GM10248 (cell line): ENCODE measurements around the gene MED29.

Experiments
- CTCF ChIA-PET: fragments of 300-600 bp; sonication (Branson Sonifier 250); formaldehyde crosslinking; extraction: SDS; loops from one replicate; lab custom pipeline; 2021; ENCODE audit warnings: antibody characterized with exemption; lab: Yijun Ruan, JAX
- POLR2A ChIA-PET: fragments of 350-650 bp; sonication (Branson Sonifier 250); formaldehyde crosslinking; extraction: SDS; loops from one replicate; lab custom pipeline; 2020; ENCODE audit warnings: antibody characterized with exemption; lab: Yijun Ruan, JAX
- DNase-seq: peaks from one replicate; pipeline ENCODE4 v3.0.0; 2012; ENCODE audit errors: extremely low spot score
- TF ChIP-seq, protein P1 (sequence below): IDR thresholded peaks from 2 replicates; pipeline ENCODE4 v1.5.1; 2012; ENCODE audit warnings: mild to moderate bottlenecking, low read depth; ENCODE audit errors: extremely low read depth, missing control alignments, control extremely low read depth

MED29 gene

DNA sequence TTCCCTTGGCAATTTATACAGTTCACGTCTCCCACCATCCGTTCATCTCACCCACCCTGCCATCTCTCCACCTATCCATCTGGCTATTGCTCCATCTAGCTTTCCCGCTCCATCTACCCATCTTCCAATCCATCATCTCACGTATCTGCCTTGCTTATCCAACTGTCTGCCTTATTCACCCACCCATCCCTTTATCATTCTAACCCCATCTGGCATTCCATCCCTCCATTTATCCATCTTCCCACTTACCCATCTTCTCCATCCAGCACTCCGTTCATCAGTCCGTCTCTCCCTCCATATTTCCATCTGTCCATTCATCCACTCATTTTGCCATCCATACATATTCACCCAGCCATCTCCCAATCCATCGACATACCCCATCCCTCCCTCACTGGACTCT is 34.6 kb downstream of the MED29 start:
- no peak for DNase-seq
- TF ChIP-seq, protein P1, sequence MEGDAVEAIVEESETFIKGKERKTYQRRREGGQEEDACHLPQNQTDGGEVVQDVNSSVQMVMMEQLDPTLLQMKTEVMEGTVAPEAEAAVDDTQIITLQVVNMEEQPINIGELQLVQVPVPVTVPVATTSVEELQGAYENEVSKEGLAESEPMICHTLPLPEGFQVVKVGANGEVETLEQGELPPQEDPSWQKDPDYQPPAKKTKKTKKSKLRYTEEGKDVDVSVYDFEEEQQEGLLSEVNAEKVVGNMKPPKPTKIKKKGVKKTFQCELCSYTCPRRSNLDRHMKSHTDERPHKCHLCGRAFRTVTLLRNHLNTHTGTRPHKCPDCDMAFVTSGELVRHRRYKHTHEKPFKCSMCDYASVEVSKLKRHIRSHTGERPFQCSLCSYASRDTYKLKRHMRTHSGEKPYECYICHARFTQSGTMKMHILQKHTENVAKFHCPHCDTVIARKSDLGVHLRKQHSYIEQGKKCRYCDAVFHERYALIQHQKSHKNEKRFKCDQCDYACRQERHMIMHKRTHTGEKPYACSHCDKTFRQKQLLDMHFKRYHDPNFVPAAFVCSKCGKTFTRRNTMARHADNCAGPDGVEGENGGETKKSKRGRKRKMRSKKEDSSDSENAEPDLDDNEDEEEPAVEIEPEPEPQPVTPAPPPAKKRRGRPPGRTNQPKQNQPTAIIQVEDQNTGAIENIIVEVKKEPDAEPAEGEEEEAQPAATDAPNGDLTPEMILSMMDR: no peak
- ChIA-PET POLR2A (interaction anchor here (1.5 to 2.3 kb wide), 2 partner anchors 9 to 10 kb away, joined by 5 to 11 read pairs; partner anchors contain the start of gene RPS16), CTCF (no interaction called here)

DNA sequence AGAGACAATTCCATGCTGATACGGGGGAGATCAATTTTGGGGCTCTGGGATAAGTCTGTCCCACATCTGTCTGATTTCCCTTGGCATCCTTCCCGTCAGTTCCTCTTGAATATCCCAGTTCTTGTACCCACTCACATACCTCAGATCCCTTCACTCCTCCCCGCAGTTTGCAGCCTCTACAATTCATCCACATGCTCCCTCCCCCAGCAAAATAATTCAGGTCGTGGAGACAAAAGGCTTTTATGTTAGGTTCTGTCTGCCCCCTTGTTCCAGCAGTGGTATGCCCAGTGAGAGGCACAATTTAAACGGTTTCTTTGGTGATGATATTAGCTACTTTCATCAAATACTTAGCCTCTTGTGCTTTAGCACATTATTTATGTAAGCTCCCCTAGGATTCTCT is 35.0 kb downstream of the MED29 start:
- ChIA-PET CTCF (interaction anchor here (1.2 kb wide), 1 partner anchor 28 kb away, joined by 6 read pairs; no protein-coding TSS in a partner anchor), POLR2A (interaction anchor here (1.5 to 2.3 kb wide), 2 partner anchors 9 to 10 kb away, joined by 5 to 11 read pairs; partner anchors contain the start of gene RPS16)

DNA sequence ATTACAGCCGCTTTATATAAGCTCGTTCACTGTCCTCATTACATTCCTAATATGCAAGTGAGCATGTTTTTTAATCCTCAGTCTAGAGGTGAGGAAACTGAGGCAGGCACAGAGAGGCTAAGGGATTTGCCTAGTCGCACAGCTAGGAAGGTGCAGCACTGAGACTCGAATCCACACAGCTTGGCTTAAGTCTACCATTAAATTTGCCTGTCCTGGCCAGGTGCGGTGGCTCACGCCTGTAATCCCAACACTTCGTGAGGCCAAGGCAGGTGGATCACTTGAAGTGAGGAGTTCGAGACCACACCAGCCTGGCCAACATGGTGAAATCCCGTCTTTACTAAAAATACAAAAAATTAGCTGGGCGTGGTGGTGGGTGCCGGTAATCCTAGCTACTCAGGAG is 36.5 kb downstream of the MED29 start:
- TF ChIP-seq, protein P1: no peak
- CTCF ChIA-PET: interaction anchor here (1.0 to 3.3 kb wide), 3 partner anchors 8 to 30 kb away, joined by 4 to 15 read pairs (median 8); partner anchors contain the start of gene PLEKHG2
- DNase-seq: no peak
- POLR2A ChIA-PET: interaction anchor here (1.0 to 2.3 kb wide), 4 partner anchors 8 to 21 kb away, joined by 3 to 11 read pairs (median 4); partner anchors contain the start of genes RPS16 and SUPT5H

More for the DNA sequence above, 35.0 kb downstream of the MED29 start:
- TF ChIP-seq, protein P1: no peak
- DNase-seq: no peak

DNA sequence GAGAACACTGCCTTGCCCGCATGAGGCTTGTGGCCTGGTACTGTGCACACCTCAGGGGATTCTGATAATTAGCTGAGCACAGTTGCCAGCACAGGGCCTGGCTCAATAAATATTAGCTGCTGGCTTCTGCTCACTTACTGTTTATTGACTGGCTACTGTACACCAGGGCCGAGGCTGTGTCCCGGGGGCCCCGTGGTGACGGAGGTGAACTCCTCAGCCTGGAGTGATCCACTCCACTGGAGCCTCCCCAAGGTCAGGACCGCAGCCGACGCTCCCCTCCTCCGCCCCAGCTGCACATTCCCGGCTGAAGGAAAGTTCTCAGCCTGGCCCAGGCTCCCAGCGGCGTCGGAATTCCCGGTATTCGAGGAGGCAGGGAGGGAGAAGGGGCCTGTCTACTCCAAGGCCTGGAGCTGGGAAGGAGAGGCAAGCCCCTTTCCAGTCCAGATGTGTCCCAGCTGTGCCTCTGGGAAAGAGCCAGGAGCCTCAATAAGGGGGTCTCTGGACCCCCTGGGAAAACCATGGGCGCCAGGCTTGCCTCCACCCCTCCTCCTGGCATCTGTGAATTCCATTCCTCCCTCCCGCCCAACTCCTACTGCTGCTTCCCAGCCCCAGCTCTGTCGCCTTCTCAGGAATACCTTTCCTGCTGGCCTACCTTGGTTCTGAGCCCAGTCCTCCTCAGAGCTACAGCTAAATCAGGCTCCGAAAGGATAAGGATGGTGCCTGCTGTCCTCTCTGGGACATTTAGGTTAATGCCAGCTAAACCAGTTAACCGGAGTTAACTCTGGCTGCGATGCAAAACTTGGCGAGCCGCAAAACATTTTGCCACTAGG is 37.3 kb downstream of the MED29 start:
- TF ChIP-seq, protein P1: no peak
- no peak for DNase-seq
- ChIA-PET POLR2A (interaction anchor here (1.0 to 2.3 kb wide), 6 partner anchors 7 to 31 kb away, joined by 3 to 11 read pairs (median 4); partner anchors contain the start of genes RPS16 and SUPT5H), CTCF (interaction anchor here (0.8 to 3.3 kb wide), 4 partner anchors 9 to 31 kb away, joined by 3 to 15 read pairs (median 7); partner anchors contain the start of gene PLEKHG2)

DNA sequence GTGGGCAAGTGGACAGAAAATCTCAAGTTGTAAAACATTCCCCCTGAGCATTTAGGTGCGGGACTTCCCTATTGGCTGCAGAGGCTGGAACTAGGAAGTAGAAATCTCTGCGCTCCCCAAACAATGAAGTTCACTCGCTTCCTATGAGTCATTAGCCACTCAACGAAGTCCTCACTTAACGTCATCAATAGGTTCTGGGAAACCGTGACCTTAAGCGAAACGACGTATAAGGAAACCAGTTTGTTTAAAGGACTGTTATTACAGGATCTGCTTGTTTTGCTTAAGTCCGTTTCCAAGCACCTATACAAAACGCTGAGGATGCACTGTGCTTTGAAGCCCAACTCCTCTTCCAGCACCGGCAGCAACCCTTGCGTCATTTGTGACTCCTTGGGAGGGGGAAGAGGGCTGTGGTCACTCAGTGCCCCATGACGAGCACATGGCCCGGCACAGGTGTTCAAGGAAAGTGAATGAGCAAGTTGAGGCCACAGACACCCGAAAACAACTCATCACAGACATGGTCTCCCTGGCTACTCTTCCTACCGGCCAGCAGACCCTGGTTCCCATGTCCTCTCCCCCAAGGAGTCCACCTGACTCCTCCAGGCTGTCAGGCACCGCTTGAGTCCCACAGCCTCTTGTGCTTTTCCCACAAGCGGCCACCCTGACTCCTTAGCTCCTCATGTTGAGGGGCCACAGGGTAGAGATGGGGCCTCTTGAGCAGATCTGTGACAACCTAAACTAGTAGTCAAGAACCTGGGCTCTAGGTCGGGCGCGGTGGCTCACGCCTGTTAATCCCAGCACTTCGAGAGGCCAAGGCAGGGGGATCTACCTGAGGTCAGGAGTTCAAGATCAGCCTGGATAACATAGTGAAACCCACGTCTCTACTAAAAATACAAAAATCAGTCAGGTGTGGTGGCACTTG is 39.8 kb downstream of the MED29 start:
- ChIA-PET POLR2A (interaction anchor here (0.9 to 1.7 kb wide), 6 partner anchors 10 to 33 kb away, joined by 3 to 6 read pairs (median 5); no protein-coding TSS in a partner anchor), CTCF (interaction anchor here (1.0 to 1.7 kb wide), 5 partner anchors 10 to 33 kb away, joined by 3 to 5 read pairs (median 4); no protein-coding TSS in a partner anchor)
- DNase-seq: peak; percentile 65
- TF ChIP-seq, protein P1: no peak
